ENCODE data around the gene ZNF749. TPM values are rescaled to one million over a fixed set of nuclear protein-coding genes. Genes with fewer than 3 reads are reported as not detected.

Gene ZNF749
- total RNA-seq, 4 donors from 2014 or later = 4.8 to 10.6 (median 6.8) TPM

- Histone ChIP-seq H3K27ac (no peak overlapping the region), H3K9me3 (peaks cover 0 to 89% (median 0%) of the 10 kb centered on the region in 3 donors), H3K4me3 (no peak overlapping the region), H3K4me1 (peaks cover 0 to 4% (median 0%) of the 10 kb centered on the region in 3 donors), H3K36me3 (peaks cover 14 to 100% of the 10 kb centered on the region in 2 donors), H3K27me3 (no peaks in the 10 kb centered on the region)
- 89 to 98% methylated on average over 5 of the region's 5 CpGs for WGBS, 2 donors (ENCODE audit: low coverage in 1 of 2)
- TF ChIP-seq EP300 (IDR thresholded peaks at IDR 0.05) (no peak), POLR2AphosphoS5 (IDR thresholded peaks at IDR 0.05) (no peak), POLR2A (IDR thresholded peaks at IDR 0.05) (no peak), CTCF (IDR thresholded peaks at IDR 0.05) (no peak)
- no peak for ATAC-seq
Measured at GRCh38 chr19:57398868-57399267, 36.3 kb upstream of the ZNF749 start.

GRCh38 chr19:57403737-57404563 lies 31.2 kb upstream of the ZNF749 start:
- Histone ChIP-seq H3K4me3 (no peak overlapping the region), H3K4me1 (no peaks in the 10 kb centered on the region), H3K27ac (no peak overlapping the region), H3K36me3 (peaks cover under 1 to 50% of the 10 kb centered on the region in 2 donors), H3K27me3 (no peaks in the 10 kb centered on the region), H3K9me3 (peaks cover 0 to 48% (median 0%) of the 10 kb centered on the region in 3 donors)
- TF ChIP-seq EP300 (IDR thresholded peaks at IDR 0.05) (no peak), POLR2AphosphoS5 (IDR thresholded peaks at IDR 0.05) (no peak), CTCF (IDR thresholded peaks at IDR 0.05) (no peak), POLR2A (IDR thresholded peaks at IDR 0.05) (no peak)
- WGBS, 2 donors (ENCODE audit: low coverage in 1 of 2) = 80 to 88% methylated on average over 2 to 7 of the region's 9 CpGs
- no peak for ATAC-seq

- no peak overlapping the region for H3K27ac ChIP-seq
- WGBS, 2 donors (ENCODE audit: low coverage in 1 of 2) = 4 to 17% methylated on average over 3 to 5 of the region's 8 CpGs
- ATAC-seq = no peak
Measured at GRCh38 chr19:57406516-57407123, 28.5 kb upstream of the ZNF749 start.

GRCh38 chr19:57410877-57411671 lies 24.1 kb upstream of the ZNF749 start, which contains the start of gene ZNF17:
Gene ZNF17, plus strand, starts transcription at chr19:57411161. Its CDS starts 2,455 bp downstream, at chr19:57413616.
- Histone ChIP-seq H3K27me3 (no peaks in the 10 kb centered on the region), H3K9me3 (peaks cover 0 to 8% (median 0%) of the 10 kb centered on the region in 3 donors), H3K4me1 (peaks cover 0 to 26% (median 9%) of the 10 kb centered on the region in 3 donors), H3K4me3 (peak within 1 kb of the TSS; percentile 88 to 93), H3K36me3 (peaks cover 0 to 39% of the 10 kb centered on the region in 2 donors), H3K27ac (peak within 1 kb of the TSS; percentile 29 to 85 (median 82))
- 0% methylated on average over 3 to 9 of the region's 55 CpGs for WGBS, 2 donors (ENCODE audit: low coverage in 1 of 2)
- ATAC-seq = peak; percentile 100
- TF ChIP-seq CTCF (IDR thresholded peaks at IDR 0.05) (peak in 1 of 4 experiments; percentile 20), EP300 (IDR thresholded peaks at IDR 0.05) (no peak), POLR2AphosphoS5 (IDR thresholded peaks at IDR 0.05) (peak; percentile 59)

More at GRCh38 chr19:57406516-57407123, 28.5 kb upstream of the ZNF749 start:
- H3K4me1 ChIP-seq = peaks cover 0 to 10% (median under 1%) of the 10 kb centered on the region in 3 donors
- no peak overlapping the region for H3K4me3 ChIP-seq
- peaks cover 0 to 24% of the 10 kb centered on the region in 2 donors for H3K36me3 ChIP-seq
- TF ChIP-seq EP300 (IDR thresholded peaks at IDR 0.05) (no peak), CTCF (IDR thresholded peaks at IDR 0.05) (peak in 3 of 4 experiments; percentile 29 to 57 (median 41))
- no peaks in the 10 kb centered on the region for H3K27me3 ChIP-seq
- H3K9me3 ChIP-seq = peaks cover 0 to 28% (median 0%) of the 10 kb centered on the region in 3 donors

Data from gastroesophageal sphincter (tissue), 4 donors.